K562 (cell line): ENCODE data around the gene ELMOD1. TPM values are rescaled to one million over a fixed set of nuclear protein-coding genes. Genes with fewer than 3 reads are reported as not detected.
"Not testable (repeated sequence)": the region's sequence is repeated elsewhere in the genome, so short reads cannot be mapped to it uniquely, and the experiment has no call there.

ENCODE experiments used
- ATAC-seq: fragments of 200-7000 bp; cut with Tn5 transposase; 3 replicates; pipeline ENCODE4 v1.9.1; 2020; ENCODE audit warnings: moderate library complexity
- BruUV-seq: library from RNA; stranded (reverse); fragments of 400-500 nt; replicated peaks from 2 replicates; lab custom pipeline; 2021; lab: Mats Ljungman, UMichigan
- CTCF ChIA-PET: fragments of 300-600 bp; formaldehyde crosslinking; extraction: SDS; loops from one replicate; lab custom pipeline; 2021; ENCODE audit warnings: low intra/inter-chr PET ratio; lab: Yijun Ruan, JAX
- POLR2A ChIA-PET: fragments of 300-600, 350-650 bp; sonication (Branson Sonifier 250); formaldehyde crosslinking; extraction: SDS; loops from one replicate; lab custom pipeline; 2021; ENCODE audit warnings: antibody characterized with exemption, inconsistent platforms; lab: Yijun Ruan, JAX
- DNase-seq, 4 experiments: peaks; one replicate each; pipeline versions ENCODE4 v3.0.0 to v3.0.0-alpha.2; 2011 to 2018; ENCODE audit warnings: low spot score in 3 of 4, mixed read lengths in 3 of 4; ENCODE audit errors: extremely low read depth in 1 of 4
- FAIRE-seq: peaks from 2 replicates; lab custom pipeline; 2011; peaks lifted over from hg19 to GRCh38; lab: Jason Lieb, UNC
- H2AFZ ChIP-seq: 2 replicates; pipeline ENCODE4 v1.6.0; 2011; ENCODE audit warnings: low read depth, low read length, control low read depth, inconsistent platforms
- H3K27ac ChIP-seq: fragments of 200-600 bp; 3 replicates; pipeline ENCODE4 v1.8.0; 2011; ENCODE audit warnings: low read depth, mild to moderate bottlenecking, control low read depth, inconsistent platforms, low read length, moderate library complexity, mixed read lengths; ENCODE audit errors: extremely low read depth
- H3K27me3 ChIP-seq, 2 experiments: fragments of 300-600 bp in 1 of 2; 2 replicates in 1 of 2; 3 replicates in 1 of 2; pipeline versions ENCODE4 v1.6.0 to v1.8.0; 2011; ENCODE audit warnings: inconsistent platforms in 2 of 2, low read length in 2 of 2, mild to moderate bottlenecking in 1 of 2, mixed read lengths in 1 of 2, moderate library complexity in 1 of 2; ENCODE audit not compliant: control insufficient read depth in 2 of 2, insufficient read depth in 2 of 2
- H3K36me3 ChIP-seq: fragments of 300-600 bp; 3 replicates; pipeline ENCODE4 v1.8.0; 2011; ENCODE audit warnings: mild to moderate bottlenecking, low read length, inconsistent platforms; ENCODE audit not compliant: control insufficient read depth, insufficient read depth
- H3K4me1 ChIP-seq, 2 experiments: fragments of 200-600 bp in 1 of 2; replicated peaks in 1 of 2; 2 replicates in 1 of 2; 3 replicates in 1 of 2; pipeline versions ENCODE4 v1.5.1 to v1.8.0; 2011; ENCODE audit warnings: inconsistent platforms in 2 of 2, low read length in 2 of 2, mild to moderate bottlenecking in 1 of 2, mixed read lengths in 1 of 2, moderate library complexity in 1 of 2; ENCODE audit not compliant: control insufficient read depth in 2 of 2, insufficient read depth in 2 of 2
- H3K4me2 ChIP-seq: 2 replicates; pipeline ENCODE4 v1.6.1; 2011; ENCODE audit warnings: low read length, control low read depth, inconsistent platforms, mixed read lengths; ENCODE audit not compliant: insufficient read depth
- H3K4me3 ChIP-seq: fragments of 200-600 bp; sonication (generic), shearing (Covaris generic); 2 replicates; pipeline ENCODE4 v1.5.1; 2016; ENCODE audit warnings: control low read depth, inconsistent platforms
- H3K79me2 ChIP-seq: fragments of 200-600 bp; 3 replicates; pipeline ENCODE4 v1.8.0; 2011; ENCODE audit warnings: low read length, inconsistent platforms; ENCODE audit not compliant: control insufficient read depth, insufficient read depth
- H3K9ac ChIP-seq, 2 experiments: 2 replicates each; pipeline versions ENCODE4 v1.6.0 to v1.6.1; 2011; ENCODE audit warnings: low read depth in 2 of 2, low read length in 2 of 2, control low read depth in 1 of 2, inconsistent platforms in 1 of 2, mild to moderate bottlenecking in 1 of 2, mixed read lengths in 1 of 2; ENCODE audit not compliant: insufficient read depth in 1 of 2
- H3K9me1 ChIP-seq: one replicate; pipeline ENCODE4 v1.6.0; 2011; ENCODE audit warnings: inconsistent platforms, mild to moderate bottlenecking, low read length, moderate library complexity; ENCODE audit not compliant: control insufficient read depth, insufficient read depth
- H3K9me3 ChIP-seq: replicated peaks from 2 replicates; pipeline ENCODE4 v1.5.1; 2011; ENCODE audit warnings: low read depth, low read length, inconsistent platforms; ENCODE audit not compliant: control insufficient read depth, insufficient read depth
- H4K20me1 ChIP-seq: replicated peaks from 2 replicates; pipeline ENCODE4 v1.6.1; 2011; ENCODE audit warnings: low read length, inconsistent platforms, mixed read lengths; ENCODE audit not compliant: control insufficient read depth, insufficient read depth
- RAD21 ChIP-seq, 2 experiments: fragments of 250-450 bp in 1 of 2; fragments of 450-650 bp in 1 of 2; sonication (Bioruptor Pico) in 1 of 2; formaldehyde crosslinking in 1 of 2; IDR thresholded peaks in 1 of 2; conservative IDR thresholded peaks in 1 of 2; 2 replicates each; pipeline versions ENCODE4 v1.4.0 to v1.8.0; 2020 to 2022; ENCODE audit warnings: mild to moderate bottlenecking in 2 of 2, moderate library complexity in 1 of 2
- REST ChIP-seq, 2 experiments: fragments of 450-650 bp; formaldehyde crosslinking in 1 of 2; IDR thresholded peaks; 2 replicates each; pipeline versions ENCODE4 v1.4.0 to v1.6.1; 2014 to 2020; ENCODE audit warnings: mild to moderate bottlenecking in 2 of 2, borderline replicate concordance in 1 of 2, low read depth in 1 of 2
- SMC3 ChIP-seq: conservative IDR thresholded peaks from 2 replicates; pipeline ENCODE4 v1.6.1; 2011; ENCODE audit warnings: low read depth, low read length, improper control_type of control experiment; ENCODE audit not compliant: insufficient read depth
- WGBS: fragments of 100-300 bp; shearing (Covaris generic); methylation state at CpG from one replicate; pipeline ENCODE4 v1.1.6; 2016; ENCODE audit warnings: low coverage, mixed read lengths; ENCODE audit not compliant: insufficient coverage; ENCODE audit errors: missing lambda C conversion rate; 5-methylcytosine and 5-hydroxymethylcytosine counted together
- in situ Hi-C: fragments of 300-500 bp; cut with MboI; formaldehyde crosslinking; loops from 4 replicates; pipeline ENCODE4 v1.15.0; 2018; ENCODE audit warnings: inconsistent platforms, mixed read lengths
- intact Hi-C: fragments of 100-400 bp; cut with micrococcal nuclease; formaldehyde crosslinking; loops from 2 replicates; pipeline ENCODE4 v1.14.2; 2022
- polyA plus RNA-seq, 8 experiments: library from polyadenylated mRNA; depleted of rRNA in 4 of 8; stranded (reverse) in 5 of 8; unstranded in 3 of 8; fragments of >200 nt; fragmentation: Nextera tagmentation in 2 of 8; fragmentation: Illumina TruSeq in 1 of 8; extraction: Ambion mirVana in 2 of 8; extraction: Trizol in 1 of 8; gene quantifications; 2 replicates each; pipeline versions ENCODE4 v1.2.1 to v1.2.3, GENCODE V29; 2011 to 2014; ENCODE audit warnings: inconsistent platforms in 1 of 8, missing spikeins in 1 of 8
- total RNA-seq, 7 experiments: library from RNA; depleted of rRNA in 6 of 7; stranded (reverse); fragments of >200 nt in 6 of 7; fragmentation: Illumina TruSeq in 2 of 7; extraction: Trizol in 2 of 7; gene quantifications; 2 replicates each; pipeline versions ENCODE4 v1.2.1 to v1.2.3, GENCODE V29; 2011 to 2021; ENCODE audit warnings: low replicate concordance in 1 of 7
- TF ChIP-seq, protein P1 (sequence below), 3 experiments: IDR thresholded peaks in 2 of 3; conservative IDR thresholded peaks in 1 of 3; 2 replicates each; pipeline ENCODE4 v1.5.1; 2011 to 2012; ENCODE audit warnings: low read length in 3 of 3, mild to moderate bottlenecking in 3 of 3, control low read depth in 2 of 3, improper control_type of control experiment in 1 of 3, inconsistent platforms in 1 of 3, low read depth in 1 of 3, mixed read lengths in 1 of 3, moderate library complexity in 1 of 3; ENCODE audit not compliant: insufficient read depth in 2 of 3
- TF ChIP-seq, protein P2 (sequence below): fragments of 450-650 bp; formaldehyde crosslinking; IDR thresholded peaks from 2 replicates; pipeline ENCODE4 v1.4.0; 2020; ENCODE audit warnings: mild to moderate bottlenecking, moderate library complexity

The ELMOD1 gene
- total and polyA plus RNA-seq, 9 of the 15 experiments (the other 6 are each of a cell fraction or from before 2014, with no cell fraction given) = not detected

DNA sequence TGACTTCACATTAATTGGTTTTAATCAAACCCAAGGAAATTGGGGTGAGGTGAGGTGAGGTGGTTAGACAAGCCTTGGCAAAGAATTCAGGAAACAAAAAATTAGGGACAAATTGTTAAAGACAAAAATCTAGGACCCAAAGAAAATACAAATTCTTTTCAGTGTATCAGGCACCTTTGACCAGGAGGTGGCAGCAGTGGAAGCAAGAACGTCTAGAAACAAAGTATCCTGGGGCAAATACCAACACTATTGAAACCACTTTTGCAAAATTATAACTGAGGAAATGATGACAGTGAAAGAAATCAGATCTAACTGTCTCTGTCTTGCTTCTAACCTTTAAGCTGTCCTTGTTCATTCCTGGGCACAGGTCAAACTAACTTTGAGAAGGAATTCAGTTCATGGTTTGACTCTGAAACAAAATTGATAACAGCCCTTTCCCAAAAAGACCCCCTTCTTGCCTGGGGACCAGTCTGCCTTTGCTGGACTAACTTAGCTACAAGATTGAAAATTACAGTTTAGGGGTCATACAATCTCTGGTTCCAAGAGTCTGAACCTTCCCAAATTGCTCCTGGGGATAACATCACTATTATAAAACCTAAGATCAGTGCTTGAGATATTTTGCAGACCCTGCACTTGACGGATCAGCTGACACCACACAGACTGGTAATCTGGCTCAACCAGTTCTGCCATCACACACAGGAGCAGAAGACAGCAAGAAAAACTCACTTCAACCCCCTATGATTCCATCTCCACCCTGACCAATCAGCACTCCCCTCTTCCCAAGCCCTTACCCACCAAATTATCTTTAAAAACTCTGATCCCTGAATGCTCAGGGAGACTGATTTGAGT is 14.2 kb upstream of the ELMOD1 start:
- H3K4me1 ChIP-seq; H3K79me2 ChIP-seq; H3K27me3 ChIP-seq; in situ Hi-C loops; POLR2A ChIA-PET; H3K36me3 ChIP-seq; H3K9me3 ChIP-seq; H3K4me3 ChIP-seq; H4K20me1 ChIP-seq; H2AFZ ChIP-seq; H3K9ac ChIP-seq; H3K9me1 ChIP-seq; H3K4me2 ChIP-seq; BruUV-seq; H3K27ac ChIP-seq; TF ChIP-seq REST (CRISPR knock-in tag; IDR thresholded peaks at IDR 0.05; ENCODE audit: low read depth): not testable (repeated sequence)
- ATAC-seq (peak; percentile 85), FAIRE-seq (peak; percentile 78), DNase-seq (peak; percentile 28 to 59 (median 39))
- WGBS = 4% methylated on average over 2 of the region's 2 CpGs
- CTCF ChIA-PET = interaction anchor here (0.7 to 1.9 kb wide), 6 partner anchors 113 to 1078 kb away, joined by 3 to 8 read pairs (median 3); no protein-coding TSS in a partner anchor
- intact Hi-C loops = loop anchor here (1.0 to 5.0 kb wide), 2 partner anchors 113 to 196 kb away; no protein-coding TSS in a partner anchor
- TF ChIP-seq SMC3 = peak; percentile 54
- peak; percentile 44; the same call in 1 of the 2 replicates for TF ChIP-seq REST (IDR thresholded peaks at IDR 0.05; ENCODE audit: borderline replicate concordance)
- TF ChIP-seq, protein P1, sequence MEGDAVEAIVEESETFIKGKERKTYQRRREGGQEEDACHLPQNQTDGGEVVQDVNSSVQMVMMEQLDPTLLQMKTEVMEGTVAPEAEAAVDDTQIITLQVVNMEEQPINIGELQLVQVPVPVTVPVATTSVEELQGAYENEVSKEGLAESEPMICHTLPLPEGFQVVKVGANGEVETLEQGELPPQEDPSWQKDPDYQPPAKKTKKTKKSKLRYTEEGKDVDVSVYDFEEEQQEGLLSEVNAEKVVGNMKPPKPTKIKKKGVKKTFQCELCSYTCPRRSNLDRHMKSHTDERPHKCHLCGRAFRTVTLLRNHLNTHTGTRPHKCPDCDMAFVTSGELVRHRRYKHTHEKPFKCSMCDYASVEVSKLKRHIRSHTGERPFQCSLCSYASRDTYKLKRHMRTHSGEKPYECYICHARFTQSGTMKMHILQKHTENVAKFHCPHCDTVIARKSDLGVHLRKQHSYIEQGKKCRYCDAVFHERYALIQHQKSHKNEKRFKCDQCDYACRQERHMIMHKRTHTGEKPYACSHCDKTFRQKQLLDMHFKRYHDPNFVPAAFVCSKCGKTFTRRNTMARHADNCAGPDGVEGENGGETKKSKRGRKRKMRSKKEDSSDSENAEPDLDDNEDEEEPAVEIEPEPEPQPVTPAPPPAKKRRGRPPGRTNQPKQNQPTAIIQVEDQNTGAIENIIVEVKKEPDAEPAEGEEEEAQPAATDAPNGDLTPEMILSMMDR (IDR thresholded peaks at IDR 0.05 in 2 of 3, conservative IDR thresholded peaks at IDR 0.05 in 1 of 3; ENCODE audit: insufficient read depth in 2 of 3, low read depth in 1 of 3, low read length in 3 of 3) = peak; percentile 58 to 76 (median 60)
- peak; percentile 64 to 74 for TF ChIP-seq RAD21 (CRISPR knock-in tag; conservative IDR thresholded peaks at IDR 0.05 in 1 of 2, IDR thresholded peaks at IDR 0.05 in 1 of 2)
- TF ChIP-seq, protein P2, sequence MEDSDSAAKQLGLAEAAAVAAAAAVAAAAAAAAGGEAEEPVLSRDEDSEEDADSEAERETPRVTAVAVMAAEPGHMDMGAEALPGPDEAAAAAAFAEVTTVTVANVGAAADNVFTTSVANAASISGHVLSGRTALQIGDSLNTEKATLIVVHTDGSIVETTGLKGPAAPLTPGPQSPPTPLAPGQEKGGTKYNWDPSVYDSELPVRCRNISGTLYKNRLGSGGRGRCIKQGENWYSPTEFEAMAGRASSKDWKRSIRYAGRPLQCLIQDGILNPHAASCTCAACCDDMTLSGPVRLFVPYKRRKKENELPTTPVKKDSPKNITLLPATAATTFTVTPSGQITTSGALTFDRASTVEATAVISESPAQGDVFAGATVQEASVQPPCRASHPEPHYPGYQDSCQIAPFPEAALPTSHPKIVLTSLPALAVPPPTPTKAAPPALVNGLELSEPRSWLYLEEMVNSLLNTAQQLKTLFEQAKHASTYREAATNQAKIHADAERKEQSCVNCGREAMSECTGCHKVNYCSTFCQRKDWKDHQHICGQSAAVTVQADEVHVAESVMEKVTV = 0 out of 2 replicates have a peak, but pooled peaks have one; percentile 9
